DMS153 treated with DMSO at 0.1 percent for 48 hours (cell line): ENCODE results near the gene SNAP29.
A peak's percentile ranks its signal among the peaks of the same experiment; 100 is the strongest.
"Not testable (repeated sequence)": the region's sequence is repeated elsewhere in the genome, so short reads cannot be mapped to it uniquely, and the experiment has no call there.

Source experiments
- DNase-seq: peaks from one replicate; lab custom pipeline; 2025; ENCODE audit not compliant: unreplicated experiment; lab: John Stamatoyannopoulos, UW

The SNAP29 gene

GRCh38 chr22:20899827-20900423, 41.1 kb downstream of the SNAP29 start:
- DNase-seq = no peak

DNA sequence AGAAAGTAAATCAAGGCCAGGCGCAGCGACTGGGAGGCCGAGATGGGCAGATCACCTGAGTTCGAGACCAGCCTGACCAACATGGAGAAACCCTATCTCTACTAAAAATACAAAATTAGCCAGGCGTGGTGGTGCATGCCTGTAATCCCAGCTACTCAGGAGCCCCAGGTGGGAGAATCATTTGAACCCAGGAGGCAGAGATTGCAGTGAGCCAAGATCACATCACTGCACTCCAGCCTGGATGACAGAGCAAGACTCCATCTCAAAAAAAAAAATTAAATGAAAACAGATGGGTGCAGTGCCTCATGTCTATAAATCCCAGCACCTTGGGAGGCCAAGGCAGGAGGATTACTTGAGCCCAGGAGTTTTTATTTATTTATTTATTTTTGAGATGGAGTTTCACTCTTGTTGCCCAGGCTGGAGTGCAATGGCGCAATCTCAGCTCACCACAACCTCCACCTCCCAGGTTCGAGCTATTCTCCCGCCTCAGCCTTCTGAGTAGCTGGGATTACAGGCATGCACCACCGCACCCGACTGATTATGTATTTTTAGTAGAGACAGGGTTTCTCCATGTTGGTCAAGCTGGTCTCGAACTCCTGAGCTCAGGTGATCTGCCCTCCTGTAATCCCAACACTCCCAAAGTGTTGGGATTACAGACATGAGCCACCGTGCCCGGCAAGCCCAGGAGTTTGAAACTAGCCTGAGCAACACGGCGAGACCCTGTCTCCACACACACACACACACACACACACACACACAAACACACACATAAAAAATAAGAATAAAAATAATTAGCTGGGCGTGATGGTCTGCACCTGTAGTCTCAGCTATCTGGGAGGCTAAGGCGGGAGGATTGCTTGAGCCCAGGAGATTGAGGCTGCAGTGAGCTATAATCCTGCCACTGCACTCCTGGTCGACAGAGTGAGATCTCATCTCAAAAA, 42.6 kb downstream of the SNAP29 start:
- not testable (repeated sequence) for DNase-seq

DNA sequence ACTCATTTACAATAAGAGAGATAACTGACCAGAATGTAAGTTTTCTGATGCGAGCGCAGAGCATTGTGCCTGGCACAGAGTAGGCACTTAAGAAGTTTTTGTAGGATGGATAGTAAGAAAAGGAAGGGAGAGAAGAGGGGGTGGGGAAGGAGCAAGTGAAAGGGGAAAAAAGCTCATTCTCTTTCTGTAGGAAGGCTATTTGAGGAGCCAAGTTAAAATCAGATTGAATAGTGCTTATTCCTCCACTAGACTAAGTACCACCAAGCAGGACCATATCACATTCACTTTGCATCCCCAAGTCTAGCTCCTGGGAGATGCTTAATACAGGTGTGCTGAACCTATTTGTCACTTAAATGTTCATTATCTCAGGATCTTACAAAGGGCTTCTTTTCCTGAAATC, 44.3 kb downstream of the SNAP29 start:
- DNase-seq = no peak

GRCh38 chr22:20904008-20904979, 45.5 kb downstream of the SNAP29 start:
- no peak for DNase-seq

- DNase-seq = no peak
Measured at GRCh38 chr22:20904980-20905355, 46.2 kb downstream of the SNAP29 start.

GRCh38 chr22:20905415-20906386, 46.9 kb downstream of the SNAP29 start:
- no peak for DNase-seq

- no peak for DNase-seq
Measured at GRCh38 chr22:20906387-20906767, 47.6 kb downstream of the SNAP29 start.

DNA sequence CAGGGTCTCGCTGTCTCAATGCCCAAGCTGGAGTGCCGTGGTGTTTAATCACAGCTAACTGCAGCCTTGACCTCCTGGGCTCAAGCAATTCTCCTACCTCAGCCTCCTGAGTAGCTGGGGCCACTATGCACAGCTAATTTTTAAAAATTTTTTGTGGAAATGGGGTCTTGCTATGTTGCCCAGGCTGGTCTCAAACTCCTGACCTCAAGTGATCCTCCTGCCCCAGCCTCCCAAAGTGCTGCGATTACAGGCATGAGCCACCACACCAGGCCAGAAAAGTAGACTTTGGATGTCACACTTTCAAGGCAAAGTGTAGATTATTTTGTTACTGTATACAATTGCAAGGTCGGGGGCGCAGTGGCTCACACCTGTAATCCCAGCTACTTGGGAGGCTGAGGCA, 49.9 kb downstream of the SNAP29 start:
- not testable (repeated sequence) for DNase-seq

- DNase-seq = no peak
Measured at GRCh38 chr22:20909543-20910303, 50.9 kb downstream of the SNAP29 start.

GRCh38 chr22:20912494-20912893, 53.7 kb downstream of the SNAP29 start:
- no peak for DNase-seq

GRCh38 chr22:20916916-20917810, 58.4 kb downstream of the SNAP29 start, which contains the start of gene CRKL:
TSS of gene CRKL (plus strand) at chr22:20917407. CDS start at chr22:20917935, 528 bp downstream.
- peak; percentile 93 for DNase-seq

- no peak for DNase-seq
Measured at GRCh38 chr22:20918663-20919218, 59.9 kb downstream of the SNAP29 start.

DNA sequence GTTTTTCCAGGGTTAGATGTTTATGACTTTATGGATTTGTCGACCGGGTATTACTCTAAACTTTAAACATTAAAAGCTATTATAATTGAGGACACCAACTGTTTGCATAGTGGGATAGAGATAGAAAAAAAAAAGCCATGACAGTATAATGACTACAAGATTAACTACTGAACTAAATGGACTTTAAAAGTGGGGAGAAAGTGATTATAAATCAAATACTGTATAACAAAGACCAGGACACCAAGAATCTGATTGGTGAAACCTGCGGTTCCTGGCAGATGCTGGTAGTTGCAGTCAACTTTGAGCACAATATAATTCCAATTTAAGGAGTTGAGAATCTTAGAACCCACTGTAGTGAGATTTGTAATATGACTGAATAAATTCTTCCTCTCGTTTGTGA, 60.9 kb downstream of the SNAP29 start:
- no peak for DNase-seq

GRCh38 chr22:20920881-20921203, 62.0 kb downstream of the SNAP29 start:
- no peak for DNase-seq

DNA sequence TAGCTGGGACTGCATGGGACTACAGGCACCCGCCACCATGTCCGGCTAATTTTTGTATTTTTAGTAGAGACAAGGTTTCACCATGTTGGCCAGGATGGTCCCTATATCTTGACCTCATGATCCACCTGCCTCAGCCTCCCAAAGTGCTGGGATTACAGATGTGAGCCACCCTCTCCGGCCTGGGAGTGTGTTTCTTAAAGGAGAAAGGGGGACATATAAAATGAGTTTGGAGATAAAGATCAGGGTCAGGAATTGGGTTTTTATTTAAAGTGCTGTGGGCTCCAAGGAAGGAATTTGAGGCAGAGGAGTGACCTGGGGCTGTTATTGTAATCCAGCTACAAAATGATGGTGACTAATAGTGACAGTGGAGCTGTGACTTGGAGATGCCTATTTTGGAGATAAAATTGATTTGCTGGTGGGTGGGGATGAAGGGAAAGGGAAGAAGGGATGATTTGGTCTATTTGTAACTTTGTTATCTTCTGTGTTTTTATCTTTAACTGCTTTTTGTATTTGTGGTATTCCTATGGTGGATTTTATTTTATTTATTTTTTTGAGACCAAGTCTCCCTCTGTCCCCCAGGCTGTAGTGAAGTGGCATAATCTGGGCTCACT, 63.4 kb downstream of the SNAP29 start:
- DNase-seq = no peak

DNA sequence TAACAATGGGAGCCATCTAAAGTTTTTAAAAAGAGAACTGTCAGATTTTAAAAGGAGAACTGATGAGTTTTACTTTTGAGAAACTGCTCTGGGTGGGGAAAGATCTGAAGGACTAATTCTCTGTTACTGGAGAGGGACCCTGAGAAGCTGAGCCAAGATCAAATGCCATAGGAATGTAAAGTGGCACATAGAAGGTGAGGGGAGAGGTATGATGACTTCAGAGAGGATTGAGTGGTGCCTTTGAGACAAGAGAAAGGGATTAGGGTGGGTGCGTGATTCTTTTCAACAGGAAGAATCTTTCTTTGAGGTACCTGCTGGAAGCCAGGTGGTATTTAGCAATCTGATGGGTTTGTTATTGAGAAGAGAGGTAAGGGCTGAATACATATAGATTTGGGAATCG, 67.4 kb downstream of the SNAP29 start:
- DNase-seq = no peak

DNA sequence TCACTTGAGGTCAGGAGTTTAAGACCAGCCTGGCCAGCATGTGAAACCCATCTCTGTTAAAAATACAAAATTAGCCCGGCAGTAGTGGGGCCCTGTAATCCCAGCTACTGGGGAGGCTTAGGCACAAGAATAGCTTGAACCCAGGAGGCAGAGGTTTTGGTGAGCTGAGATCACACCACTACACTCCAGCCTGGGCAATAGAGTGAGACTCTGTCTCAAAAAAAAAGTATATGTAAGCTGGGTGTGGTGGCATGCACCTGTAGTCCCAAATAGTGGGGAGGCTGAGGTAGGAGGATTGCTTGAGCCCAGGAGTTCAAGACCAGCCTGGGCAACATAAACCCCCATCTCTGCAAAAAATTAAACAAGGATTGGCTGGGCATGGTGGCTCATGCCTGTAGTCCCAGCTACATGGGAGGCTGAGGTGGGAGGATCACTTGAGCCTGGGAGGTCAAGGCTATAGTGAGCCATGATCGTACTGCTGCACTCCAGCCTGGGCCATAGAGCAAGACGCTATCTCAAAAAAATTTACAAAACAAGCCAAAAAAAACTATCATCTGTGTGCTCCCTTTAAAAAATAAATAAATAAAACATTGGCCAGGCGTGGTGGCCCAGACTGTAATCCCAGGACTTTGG, 69.2 kb downstream of the SNAP29 start:
- no peak for DNase-seq
